Memory B cell (primary cell): Measurements from ENCODE around the gene CYREN.
"Not testable (repeated sequence)": the region's sequence is repeated elsewhere in the genome, so short reads cannot be mapped to it uniquely, and the experiment has no call there.

Experiments used
- ATAC-seq: fragments of 150-1000 bp; cut with Tn5 transposase; 2 replicates; pipeline ENCODE4 v1.10.0; 2021; ENCODE audit warnings: low read depth, mild to moderate bottlenecking, moderate library complexity
- DNase-seq, 2 donors: peaks; one replicate each; pipeline ENCODE4 v3.0.0; 2022; ENCODE audit warnings: low spot score in 2 of 2
- H3K27ac Mint-ChIP-seq: one replicate; pipeline ENCODE4 v1.8.0; 2022; ENCODE audit warnings: mild to moderate bottlenecking, moderate library complexity, mixed read lengths
- H3K27me3 Mint-ChIP-seq: one replicate; pipeline ENCODE4 v1.8.0; 2022; ENCODE audit warnings: mixed read lengths
- H3K36me3 Mint-ChIP-seq: one replicate; pipeline ENCODE4 v1.8.0; 2022; ENCODE audit warnings: mild to moderate bottlenecking, mixed read lengths
- H3K4me1 Mint-ChIP-seq: one replicate; pipeline ENCODE4 v1.8.0; 2022; ENCODE audit warnings: mixed read lengths
- H3K4me3 Mint-ChIP-seq: one replicate; pipeline ENCODE4 v1.8.0; 2022; ENCODE audit warnings: mild to moderate bottlenecking, moderate library complexity, mixed read lengths
- H3K9me3 Mint-ChIP-seq: one replicate; pipeline ENCODE4 v1.8.0; 2022; ENCODE audit warnings: mixed read lengths

The CYREN gene

DNA sequence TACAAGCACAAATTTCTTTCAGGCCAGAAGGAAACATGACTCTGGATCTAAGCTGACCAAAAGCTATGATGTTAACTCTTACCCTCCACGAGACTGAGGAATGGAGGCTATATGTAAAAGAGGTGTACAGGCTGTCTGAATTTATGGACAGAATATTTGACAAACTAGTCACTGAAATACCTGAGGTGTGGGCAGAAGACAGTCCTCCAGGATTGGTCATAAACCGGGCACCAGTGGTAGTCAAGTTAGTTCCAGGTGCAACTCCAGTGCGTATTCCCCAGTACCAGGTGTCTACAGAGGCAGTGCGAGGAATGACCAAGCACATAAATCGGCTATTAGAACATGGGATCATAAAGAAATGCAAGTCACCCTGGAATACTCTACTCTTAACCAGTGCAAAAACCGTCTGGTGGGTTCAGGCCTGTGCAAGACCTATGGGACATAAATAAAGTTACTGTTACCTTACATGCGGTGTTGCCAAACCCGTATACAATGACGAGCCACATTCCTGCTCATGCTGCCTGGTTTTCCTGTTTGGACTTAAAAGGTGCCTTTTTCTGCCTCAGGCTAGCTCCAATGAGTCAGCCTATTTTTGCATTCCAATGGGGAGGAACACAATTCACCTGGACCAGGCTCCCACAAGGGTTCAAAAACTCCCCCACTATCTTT is 6.7 kb upstream of the CYREN start:
- Mint-ChIP-seq H3K27me3 (no peaks in the 10 kb centered on the region), H3K9me3 (peaks cover 10% of the 10 kb centered on the region), H3K4me3 (no peak overlapping the region), H3K36me3 (peaks cover 17% of the 10 kb centered on the region), H3K27ac (no peak overlapping the region), H3K4me1 (peaks cover 2% of the 10 kb centered on the region)
- ATAC-seq (no peak), DNase-seq (no peak)

DNA sequence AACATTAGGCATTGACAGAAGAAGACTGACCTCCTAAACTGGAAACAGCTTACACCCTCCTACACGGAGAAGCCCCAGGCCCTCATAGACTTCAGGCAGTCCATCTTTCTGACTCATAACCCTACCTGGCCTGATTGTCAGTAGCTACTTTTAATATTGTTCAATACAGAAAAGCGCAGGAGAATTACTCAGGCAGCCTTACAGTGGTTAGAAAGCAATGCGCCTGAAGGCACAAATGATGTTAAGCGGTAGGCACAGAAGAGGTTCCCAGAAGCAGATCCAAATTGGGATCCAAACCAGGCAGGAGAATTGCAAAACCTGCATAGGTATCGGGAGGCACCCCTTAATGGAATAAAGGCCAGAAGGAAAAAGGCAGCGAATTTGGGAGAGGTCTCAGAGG is 5.4 kb upstream of the CYREN start:
- Mint-ChIP-seq H3K9me3 (peaks cover 4% of the 10 kb centered on the region), H3K4me3 (no peak overlapping the region), H3K27me3 (no peaks in the 10 kb centered on the region), H3K36me3 (peaks cover 7% of the 10 kb centered on the region), H3K4me1 (peaks cover 11% of the 10 kb centered on the region), H3K27ac (peak overlapping the region; percentile 24)
- DNase-seq: no peak
- no peak for ATAC-seq

DNA sequence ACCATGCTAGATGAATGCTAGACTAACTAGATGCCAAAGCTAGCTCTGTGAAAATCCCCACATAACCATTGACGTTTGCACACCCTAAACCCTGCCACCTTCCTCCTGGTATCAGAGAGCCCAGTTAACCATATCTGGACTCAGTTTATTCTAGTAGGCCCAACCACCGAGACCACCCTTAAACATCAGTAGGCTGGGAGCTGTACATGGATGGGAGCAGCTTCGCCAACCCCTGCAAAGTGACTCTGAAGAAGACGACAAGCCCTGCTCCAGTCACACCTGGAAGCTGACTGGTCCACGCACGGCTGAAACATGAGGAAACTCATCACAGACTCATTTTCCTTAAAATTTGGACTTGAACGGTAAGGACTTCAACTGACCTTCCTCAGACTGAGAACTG is 4.4 kb upstream of the CYREN start:
- no peak for DNase-seq
- Mint-ChIP-seq H3K27me3 (no peaks in the 10 kb centered on the region), H3K4me1 (peaks cover 11% of the 10 kb centered on the region), H3K36me3 (peaks cover 5% of the 10 kb centered on the region), H3K4me3 (no peak overlapping the region), H3K9me3 (peaks cover 4% of the 10 kb centered on the region), H3K27ac (no peak overlapping the region)
- ATAC-seq: no peak

- H3K27me3 Mint-ChIP-seq, H3K36me3 Mint-ChIP-seq, H3K9me3 Mint-ChIP-seq, H3K4me3 Mint-ChIP-seq, DNase-seq, H3K27ac Mint-ChIP-seq, ATAC-seq: not testable (repeated sequence)
- peaks cover 20% of the 10 kb centered on the region for H3K4me1 Mint-ChIP-seq
These were observed 3.4 kb upstream of the CYREN start for GRCh38 chr7:135173916-135174315.

DNA sequence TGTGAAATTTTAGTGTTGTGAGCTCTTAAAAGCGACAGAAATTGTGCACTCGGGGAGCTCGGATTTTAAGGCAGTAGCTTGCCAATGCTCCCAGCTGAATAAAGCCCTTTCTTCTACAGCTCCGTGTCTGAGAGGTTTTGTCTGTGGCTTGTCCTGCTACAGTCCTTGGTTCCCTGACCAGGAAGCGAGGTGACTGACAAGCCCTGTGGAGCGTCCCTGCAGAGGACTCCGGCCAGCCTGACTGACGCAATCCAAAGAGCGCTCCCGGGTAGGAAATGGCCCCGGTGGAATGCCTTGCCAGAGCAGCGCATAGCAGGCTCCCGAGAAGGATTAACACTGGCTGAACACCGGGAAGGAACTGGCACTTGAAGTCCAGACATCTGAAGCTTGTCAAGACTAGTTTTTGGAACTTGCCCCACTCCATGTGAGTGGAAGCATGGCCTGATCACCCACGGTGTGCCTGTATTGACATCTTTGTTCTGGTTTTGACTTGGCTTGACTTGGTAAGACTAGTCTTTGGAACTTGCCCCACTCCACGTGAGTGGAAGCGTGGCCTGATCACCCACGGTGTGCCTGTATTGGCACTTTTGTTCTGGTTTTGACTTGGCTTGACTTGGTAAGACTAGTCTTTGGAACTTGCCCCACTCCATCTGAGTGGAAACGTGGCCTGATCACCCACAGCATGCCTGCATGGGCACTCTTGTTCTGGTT is 1.2 kb upstream of the CYREN start:
- H3K27me3 Mint-ChIP-seq, H3K9me3 Mint-ChIP-seq, H3K36me3 Mint-ChIP-seq, ATAC-seq, DNase-seq: not testable (repeated sequence)
- H3K4me1 Mint-ChIP-seq: peaks cover 37% of the 10 kb centered on the region
- peak overlapping the region; percentile 83 for H3K4me3 Mint-ChIP-seq
- peak overlapping the region; percentile 95 for H3K27ac Mint-ChIP-seq

DNA sequence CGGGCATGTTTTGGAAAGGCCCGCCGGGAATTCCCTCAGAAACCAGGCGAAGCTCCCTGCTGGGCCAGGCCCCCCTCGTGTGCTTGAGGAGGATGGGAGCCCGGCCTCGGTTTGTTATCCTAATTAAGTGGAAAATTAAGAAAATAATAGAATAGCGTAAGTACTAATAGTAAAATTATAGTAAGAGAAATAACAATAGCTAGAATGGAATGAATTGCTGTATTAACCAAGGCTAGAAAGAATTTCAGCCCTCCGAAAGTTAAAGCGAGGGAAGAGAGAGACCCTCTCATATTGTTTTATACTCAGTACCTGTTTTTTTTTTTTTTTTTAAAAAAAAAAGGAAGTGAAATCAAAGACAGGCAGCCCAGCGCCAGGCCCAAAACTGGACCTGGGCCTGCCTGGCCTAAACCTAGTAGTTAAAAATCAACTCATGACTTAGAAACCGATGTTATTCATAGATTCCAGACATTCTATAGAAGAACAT is 533 bp upstream of the CYREN start:
- DNase-seq, H3K27me3 Mint-ChIP-seq, H3K9me3 Mint-ChIP-seq, H3K36me3 Mint-ChIP-seq: not testable (repeated sequence)
- peak; percentile 42 for ATAC-seq
- peaks cover 37% of the 10 kb centered on the region for H3K4me1 Mint-ChIP-seq
- peak overlapping the region; percentile 95 for H3K27ac Mint-ChIP-seq
- peak overlapping the region; percentile 83 for H3K4me3 Mint-ChIP-seq

DNA sequence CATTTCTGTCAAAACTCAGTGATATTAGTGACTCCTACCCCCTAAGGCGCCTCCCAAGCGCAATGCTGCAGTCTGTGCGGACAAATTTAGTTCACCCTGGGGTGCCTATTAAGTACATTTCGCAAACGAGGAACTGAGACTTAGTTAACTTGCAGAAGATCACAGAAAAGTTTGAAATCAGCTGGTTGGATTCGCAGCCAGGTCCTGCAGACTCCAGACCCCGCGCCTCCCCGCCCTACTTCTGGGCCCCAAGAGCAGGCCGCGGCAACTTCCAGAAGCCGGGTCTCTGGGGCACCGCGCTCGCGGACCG is 588 bp downstream of the CYREN start:
- peaks cover 37% of the 10 kb centered on the region for H3K4me1 Mint-ChIP-seq
- ATAC-seq: peak; percentile 46

GRCh38 chr7:135169141-135169963 is 1.2 kb downstream of the CYREN start:
- DNase-seq: peak; percentile 13 to 28
- Mint-ChIP-seq H3K27me3 (no peaks in the 10 kb centered on the region), H3K4me1 (peaks cover 37% of the 10 kb centered on the region), H3K27ac (peak overlapping the region; percentile 95), H3K36me3 (peaks cover 7% of the 10 kb centered on the region), H3K4me3 (peak overlapping the region; percentile 83), H3K9me3 (peaks cover 2% of the 10 kb centered on the region)
- ATAC-seq: peak; percentile 17

More for the DNA sequence above, 588 bp downstream of the CYREN start:
- Mint-ChIP-seq H3K9me3 (peaks cover 2% of the 10 kb centered on the region), H3K27ac (peak overlapping the region; percentile 95), H3K36me3 (peaks cover 7% of the 10 kb centered on the region), H3K27me3 (no peaks in the 10 kb centered on the region), H3K4me3 (peak overlapping the region; percentile 83)
- peak in 1 of 2 donors; percentile 71 for DNase-seq

GRCh38 chr7:135168489-135169140 is 1.9 kb downstream of the CYREN start:
- Mint-ChIP-seq H3K27ac (peak overlapping the region; percentile 95), H3K9me3 (peaks cover 2% of the 10 kb centered on the region), H3K4me3 (peak overlapping the region; percentile 83), H3K4me1 (peaks cover 40% of the 10 kb centered on the region), H3K27me3 (no peaks in the 10 kb centered on the region), H3K36me3 (peaks cover 9% of the 10 kb centered on the region)
- no peak for DNase-seq
- no peak for ATAC-seq

- H3K4me3 Mint-ChIP-seq: peak overlapping the region; percentile 8
- peak overlapping the region; percentile 95 for H3K27ac Mint-ChIP-seq
- H3K27me3 Mint-ChIP-seq: no peaks in the 10 kb centered on the region
- ATAC-seq: no peak
- DNase-seq: peak in 1 of 2 donors; percentile 10
- H3K4me1 Mint-ChIP-seq: peaks cover 40% of the 10 kb centered on the region
- H3K36me3 Mint-ChIP-seq: peaks cover 9% of the 10 kb centered on the region
- peaks cover 2% of the 10 kb centered on the region for H3K9me3 Mint-ChIP-seq
These were observed 2.5 kb downstream of the CYREN start for GRCh38 chr7:135168001-135168400.

DNA sequence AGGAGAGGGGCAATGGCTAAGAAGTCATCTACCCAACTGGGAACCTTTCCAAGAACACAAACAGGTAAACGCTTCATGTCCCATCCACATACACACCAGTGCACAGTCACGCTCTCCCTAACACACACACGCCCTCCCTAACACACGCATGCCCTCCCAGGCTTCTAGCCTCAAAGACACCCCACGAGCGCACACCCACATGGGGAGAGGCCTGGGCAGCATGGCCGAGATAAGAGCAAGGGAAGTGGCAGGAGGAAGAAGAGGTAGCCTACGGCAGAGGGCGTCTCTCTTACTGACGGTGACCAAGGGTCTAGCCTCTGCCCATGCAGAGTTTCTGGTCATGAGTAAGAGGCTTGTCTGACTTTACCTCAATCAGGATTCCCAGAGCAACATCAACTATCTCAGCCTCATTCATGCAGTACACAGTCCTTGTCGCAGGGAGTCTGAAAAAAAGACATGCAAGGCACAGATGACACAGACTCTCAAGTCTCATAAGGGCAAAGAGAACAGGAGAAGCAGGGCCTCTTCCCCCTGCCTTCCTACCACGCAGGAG is 3.1 kb downstream of the CYREN start:
- no peak for ATAC-seq
- Mint-ChIP-seq H3K36me3 (peaks cover 11% of the 10 kb centered on the region), H3K4me1 (peaks cover 40% of the 10 kb centered on the region), H3K4me3 (no peak overlapping the region), H3K27me3 (no peaks in the 10 kb centered on the region), H3K9me3 (peaks cover 2% of the 10 kb centered on the region), H3K27ac (peak overlapping the region; percentile 95)
- DNase-seq: peak in 1 of 2 donors; percentile 9

DNA sequence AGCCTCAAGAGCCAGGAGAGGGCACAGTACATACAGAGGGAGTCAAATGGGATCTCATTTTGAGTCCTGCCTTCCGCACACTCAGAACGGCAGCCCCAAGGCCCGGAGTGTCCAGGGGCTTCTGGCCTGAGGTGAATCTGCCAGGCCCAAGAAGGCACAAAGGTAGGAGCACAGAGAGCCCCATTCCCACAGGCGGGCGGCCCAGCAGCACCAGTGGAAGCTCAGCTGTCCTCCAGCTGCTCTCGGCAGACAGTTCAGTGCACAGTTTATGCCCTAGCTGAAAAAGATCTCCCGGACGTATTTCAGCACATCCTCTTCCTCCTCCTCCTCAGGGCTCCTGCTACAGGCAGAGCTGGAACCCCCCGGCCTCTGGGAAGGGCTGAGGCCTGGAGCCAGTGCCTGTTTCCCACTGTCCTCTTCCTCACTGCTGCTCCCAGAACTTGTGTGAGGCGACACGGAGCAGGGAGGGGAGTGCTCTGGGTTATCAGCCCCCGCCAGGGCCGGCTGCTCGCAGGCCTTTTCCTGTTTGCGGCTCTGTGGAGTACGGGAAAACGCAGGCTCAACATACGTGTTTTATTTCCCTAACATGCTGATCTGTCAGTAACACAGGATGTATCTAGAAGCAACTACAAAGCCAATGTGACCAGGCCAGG is 4.0 kb downstream of the CYREN start:
- Mint-ChIP-seq H3K4me3 (no peak overlapping the region), H3K4me1 (peaks cover 40% of the 10 kb centered on the region), H3K36me3 (peaks cover 19% of the 10 kb centered on the region), H3K27ac (peak overlapping the region; percentile 68), H3K9me3 (no peaks in the 10 kb centered on the region), H3K27me3 (no peaks in the 10 kb centered on the region)
- no peak for ATAC-seq
- DNase-seq: no peak

- peaks cover 22% of the 10 kb centered on the region for H3K36me3 Mint-ChIP-seq
These were observed 4.6 kb downstream of the CYREN start for GRCh38 chr7:135165862-135166261.

More at GRCh38 chr7:135165862-135166261, 4.6 kb downstream of the CYREN start:
- Mint-ChIP-seq H3K27me3 (no peaks in the 10 kb centered on the region), H3K9me3 (no peaks in the 10 kb centered on the region), H3K4me1 (peaks cover 42% of the 10 kb centered on the region), H3K4me3 (no peak overlapping the region), H3K27ac (peak overlapping the region; percentile 68)
- no peak for DNase-seq
- no peak for ATAC-seq
